Skin epidermis (tissue), 12 donors: ENCODE measurements around the gene TMEM243.

Experiments
- H3K27ac ChIP-seq, 21 experiments: fragments of 200-600 bp; sonication (generic) in 11 of 21; one replicate each; pipeline ENCODE4 v1.5.0; 2020; ENCODE audit warnings: mild to moderate bottlenecking in 3 of 21, inconsistent platforms in 2 of 21, moderate library complexity in 2 of 21
- H3K4me3 ChIP-seq, 7 experiments: fragments of 200-600 bp; sonication (generic) in 2 of 7; one replicate each; pipeline ENCODE4 v1.5.0; 2020; ENCODE audit warnings: inconsistent platforms in 2 of 7, mild to moderate bottlenecking in 2 of 7, moderate library complexity in 1 of 7

TMEM243 gene

DNA sequence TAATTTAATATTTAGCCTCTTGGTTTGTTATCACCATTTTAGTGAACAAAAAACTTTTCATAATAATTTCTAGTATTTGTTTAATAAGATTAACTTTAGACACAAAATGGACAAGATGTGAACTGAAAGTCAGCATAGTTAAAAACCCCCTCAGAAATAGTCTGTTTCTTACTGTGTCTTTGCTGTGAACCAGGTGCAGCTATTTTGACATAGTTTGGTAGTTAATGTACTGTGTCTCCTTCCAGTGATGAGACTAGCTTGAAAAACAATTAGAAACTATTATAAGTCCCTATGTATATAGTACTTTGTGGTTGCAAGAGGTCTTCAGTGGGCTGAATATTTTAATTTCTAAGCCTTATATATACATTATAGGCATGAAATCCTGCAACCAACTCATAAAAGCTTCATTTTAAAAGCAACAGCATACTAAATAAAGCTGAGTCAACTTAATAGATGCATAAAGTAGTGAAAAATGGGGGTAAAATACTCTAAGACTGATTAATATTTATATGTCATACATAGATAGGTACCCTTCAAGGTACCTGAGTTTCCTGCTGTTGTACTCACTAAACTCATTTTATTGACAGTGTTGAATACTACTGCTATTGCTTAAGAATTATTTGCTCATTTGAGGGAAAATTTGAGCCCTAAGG, 48.1 kb downstream of the TMEM243 start:
- H3K4me3 ChIP-seq = no peak overlapping the region
- no peak overlapping the region for H3K27ac ChIP-seq

DNA sequence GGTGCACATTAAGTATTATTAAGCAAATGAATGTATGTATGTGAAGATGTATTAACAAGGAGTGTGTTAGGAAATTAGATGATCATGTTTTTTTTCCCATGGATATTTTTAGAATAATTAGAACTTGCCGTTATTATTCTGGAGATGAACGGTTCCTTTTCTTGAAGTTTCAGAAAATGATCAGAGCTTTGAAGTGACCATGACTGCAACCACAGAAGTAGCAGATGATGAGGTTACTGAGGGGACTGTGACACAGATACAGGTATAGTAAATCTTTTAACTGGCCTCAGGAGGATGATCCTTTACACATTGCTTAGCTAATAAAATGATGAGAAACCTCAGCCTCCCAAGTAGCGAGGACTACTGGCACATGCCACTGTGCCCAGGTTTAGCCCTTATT, 48.7 kb downstream of the TMEM243 start:
- no peak overlapping the region for H3K27ac ChIP-seq
- no peak overlapping the region for H3K4me3 ChIP-seq

- no peak overlapping the region for H3K27ac ChIP-seq
- no peak overlapping the region for H3K4me3 ChIP-seq
Measured at GRCh38 chr7:87164433-87164832, 55.1 kb downstream of the TMEM243 start.

DNA sequence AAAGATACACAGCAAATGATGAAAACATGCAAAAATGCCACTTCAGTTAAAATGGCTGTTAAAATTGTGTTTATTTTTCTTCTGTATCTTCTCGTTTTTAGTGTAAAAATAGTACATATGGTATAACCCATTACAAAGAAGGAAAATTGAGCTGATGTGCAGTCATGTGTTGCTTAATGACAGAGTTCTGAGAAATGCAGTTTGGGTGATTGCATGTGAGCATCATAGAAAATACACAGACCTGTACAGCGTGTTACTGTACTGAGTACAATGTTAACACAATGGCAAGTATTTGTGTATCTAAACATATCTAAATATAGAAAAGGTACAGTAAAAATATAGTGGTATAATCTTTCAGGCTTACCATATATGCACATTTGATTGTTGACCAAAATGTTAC, 60.0 kb downstream of the TMEM243 start:
- Histone ChIP-seq H3K27ac (no peak overlapping the region), H3K4me3 (no peak overlapping the region)

- Histone ChIP-seq H3K4me3 (no peak overlapping the region), H3K27ac (no peak overlapping the region)
Measured at GRCh38 chr7:87156709-87157108, 62.8 kb downstream of the TMEM243 start.

GRCh38 chr7:87155788-87156187, 63.7 kb downstream of the TMEM243 start:
- Histone ChIP-seq H3K27ac (no peak overlapping the region), H3K4me3 (no peak overlapping the region)

GRCh38 chr7:87154569-87154968, 65.0 kb downstream of the TMEM243 start:
- Histone ChIP-seq H3K4me3 (peak overlapping the region in 3 of 7 experiments; percentile 7 to 94 (median 51)), H3K27ac (no peak overlapping the region)

DNA sequence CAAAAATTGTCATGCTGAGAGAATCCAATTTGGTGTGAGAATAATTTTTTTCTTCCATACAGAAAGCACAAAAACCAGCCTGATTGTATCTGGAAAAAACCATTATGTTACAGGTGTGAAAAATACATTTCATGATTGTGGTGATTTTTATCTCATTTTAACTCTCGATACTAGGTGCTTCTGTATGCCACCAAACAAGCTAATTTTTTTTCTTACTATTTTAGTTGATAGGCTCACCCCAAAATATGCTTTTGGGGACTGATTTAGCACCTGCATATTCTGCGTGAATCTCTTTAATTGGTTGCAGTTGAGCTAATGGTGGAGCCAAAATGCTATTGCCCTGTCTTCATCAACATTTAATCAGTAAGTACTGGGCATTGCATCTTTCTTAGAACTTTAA, 65.4 kb downstream of the TMEM243 start:
- H3K27ac ChIP-seq = peak overlapping the region in 2 of 21 experiments; percentile 94 to 95
- peak overlapping the region in 5 of 7 experiments; percentile 7 to 94 (median 60) for H3K4me3 ChIP-seq

DNA sequence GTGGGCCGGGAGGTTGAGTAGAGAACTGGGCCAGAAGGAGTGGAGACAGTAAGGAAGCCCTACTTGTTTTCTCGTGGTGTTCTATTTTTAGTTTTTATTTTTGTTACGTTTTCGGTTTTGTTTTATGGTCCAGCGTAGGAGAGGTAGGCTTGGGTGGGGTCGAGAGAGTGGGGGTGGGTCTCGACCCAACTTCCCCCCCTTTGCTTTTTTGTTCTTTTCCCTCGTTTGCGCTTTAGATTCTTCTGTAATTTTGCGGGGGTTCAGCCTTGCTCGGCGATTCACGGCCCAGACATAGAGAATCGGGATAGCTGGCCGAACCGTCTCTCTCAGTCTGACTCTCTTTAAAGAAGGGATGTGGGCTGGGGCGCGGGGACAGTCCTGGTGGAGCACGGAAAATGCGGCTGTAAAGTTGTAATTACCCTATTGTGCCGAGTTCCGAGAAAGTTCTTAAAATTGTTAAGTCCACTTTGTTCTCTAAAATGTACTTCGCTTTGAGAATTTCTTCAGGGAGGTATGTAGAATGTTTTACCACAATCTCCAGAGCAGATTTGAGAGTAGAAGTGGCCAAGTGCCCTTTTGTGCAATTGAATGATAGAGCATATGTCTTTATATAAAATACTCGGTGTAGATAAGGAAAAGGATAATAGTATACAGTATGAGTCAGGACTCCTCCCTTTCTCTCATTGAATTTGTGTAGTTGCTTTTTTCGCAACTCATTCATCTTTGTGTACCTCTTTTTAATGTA, 66.5 kb downstream of the TMEM243 start:
- H3K27ac ChIP-seq = peak overlapping the region; percentile 65 to 99 (median 98)
- H3K4me3 ChIP-seq = peak overlapping the region; percentile 51 to 94 (median 85)

DNA sequence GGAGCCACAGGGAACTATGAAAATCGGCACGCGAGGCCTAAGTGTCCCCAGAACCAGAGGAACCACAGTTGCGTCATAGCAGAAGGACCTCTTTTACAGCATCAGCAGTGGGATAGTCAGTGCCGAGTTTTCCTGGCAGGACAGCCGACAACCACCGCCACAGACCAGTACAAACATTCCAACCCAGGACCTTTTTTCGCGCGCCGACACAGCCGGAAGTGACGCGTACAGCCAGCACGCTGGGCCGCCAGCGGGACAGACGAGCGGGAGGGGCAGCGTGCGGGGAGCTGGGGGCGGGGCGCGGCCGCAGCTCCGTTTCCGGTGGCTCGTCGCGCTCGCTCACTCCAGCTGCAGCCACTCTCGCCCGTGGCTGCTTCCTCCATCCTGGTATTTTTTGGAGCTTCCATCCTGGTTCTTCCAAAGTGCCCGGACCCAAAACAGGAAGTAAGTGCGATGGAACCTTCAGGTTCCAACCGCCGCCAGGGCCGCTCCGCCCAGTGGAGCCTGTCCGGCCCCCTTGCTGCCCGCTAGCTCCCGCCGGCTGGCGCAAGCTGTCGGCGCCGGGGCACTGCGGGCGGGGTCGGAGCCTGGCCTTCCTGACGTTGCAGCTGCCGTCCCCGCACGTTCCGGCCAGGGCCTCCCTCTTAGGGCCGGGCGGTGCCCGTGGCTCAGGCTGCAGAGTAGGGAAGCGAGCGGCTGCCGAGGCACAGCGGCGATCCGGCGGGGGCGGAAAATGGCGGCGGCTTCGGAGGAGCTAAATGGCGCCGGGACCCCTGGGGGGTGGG, 67.2 kb downstream of the TMEM243 start, which contains the start of gene DMTF1:
Gene DMTF1 (plus strand): TSS at position 342 of the 785 bp plus-strand sequence. CDS start 12,489 bp downstream, outside the sequence.
- H3K4me3 ChIP-seq = peak within 1 kb of the TSS; percentile 51 to 94 (median 85)
- peak within 1 kb of the TSS; percentile 65 to 99 (median 98) for H3K27ac ChIP-seq

- H3K4me3 ChIP-seq = peak overlapping the region; percentile 51 to 94 (median 85)
- H3K27ac ChIP-seq = peak overlapping the region; percentile 52 to 99 (median 98)
Measured at GRCh38 chr7:87151729-87152111, 67.8 kb downstream of the TMEM243 start.

- H3K27ac ChIP-seq = peak overlapping the region in 20 of 21 experiments; percentile 90 to 99 (median 98)
- peak overlapping the region; percentile 51 to 94 (median 85) for H3K4me3 ChIP-seq
Measured at GRCh38 chr7:87151002-87151728, 68.4 kb downstream of the TMEM243 start.

- Histone ChIP-seq H3K27ac (peak overlapping the region in 1 of 21 experiments; percentile 16), H3K4me3 (no peak overlapping the region)
Measured at GRCh38 chr7:87148332-87148955, 71.1 kb downstream of the TMEM243 start.

DNA sequence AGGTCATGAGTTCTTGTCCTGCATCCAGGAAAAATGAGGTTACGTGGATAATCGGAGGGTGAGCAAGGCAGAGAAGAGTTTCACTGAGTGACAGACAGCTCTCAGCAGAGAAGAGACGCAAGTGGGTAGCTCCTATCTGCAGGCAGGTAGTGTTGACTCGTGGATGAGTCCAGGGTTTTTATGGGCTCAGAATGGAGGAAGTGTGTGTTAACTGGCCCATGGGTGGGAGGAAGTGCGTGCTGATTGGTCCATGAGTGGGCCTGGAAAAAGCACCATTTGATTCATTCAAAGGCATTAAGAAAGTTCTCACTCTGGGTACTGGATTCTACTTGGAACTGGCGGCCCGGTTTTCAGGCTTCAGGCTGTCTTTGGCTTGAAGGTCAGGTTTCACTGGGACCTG, 72.0 kb downstream of the TMEM243 start:
- no peak overlapping the region for H3K27ac ChIP-seq
- H3K4me3 ChIP-seq = no peak overlapping the region

- Histone ChIP-seq H3K27ac (no peak overlapping the region), H3K4me3 (no peak overlapping the region)
Measured at GRCh38 chr7:87146740-87147386, 72.7 kb downstream of the TMEM243 start.
